B cell (primary cell): ENCODE results near the gene SIL1.

Experiments used
- CTCF ChIP-seq: fragments of 200-600 bp; IDR thresholded peaks from one replicate; pipeline ENCODE4 v1.8.0; 2022; ENCODE audit warnings: antibody characterized with exemption, mild to moderate bottlenecking
- EZH2 ChIP-seq: IDR thresholded peaks from 2 replicates; pipeline ENCODE4 v1.6.1; 2012; ENCODE audit warnings: borderline replicate concordance, low read depth, mild to moderate bottlenecking, moderate library complexity, low read length; ENCODE audit not compliant: insufficient read depth, poor library complexity, severe bottlenecking

GRCh38 chr5:139004374-139005307 lies 193.5 kb downstream of the SIL1 start:
- TF ChIP-seq CTCF (no peak), EZH2 (no peak)
